Urothelium cell line (cell line): ENCODE measurements around the gene MAJIN.
"Not testable (repeated sequence)": the region's sequence is repeated elsewhere in the genome, so short reads cannot be mapped to it uniquely, and the experiment has no call there.

Source experiments
- DNase-seq: peaks from one replicate; pipeline ENCODE4 v3.0.0; 2011; ENCODE audit warnings: low spot score, mixed read lengths
- FAIRE-seq: peaks from 2 replicates; lab custom pipeline; 2011; peaks lifted over from hg19 to GRCh38; lab: Jason Lieb, UNC

MAJIN gene, protein sequence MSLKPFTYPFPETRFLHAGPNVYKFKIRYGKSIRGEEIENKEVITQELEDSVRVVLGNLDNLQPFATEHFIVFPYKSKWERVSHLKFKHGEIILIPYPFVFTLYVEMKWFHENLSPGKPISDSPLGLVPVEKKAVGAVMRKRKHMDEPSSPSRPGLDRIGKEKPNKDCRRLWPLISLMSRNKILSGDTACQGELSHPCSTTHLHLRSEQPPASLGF

DNA sequence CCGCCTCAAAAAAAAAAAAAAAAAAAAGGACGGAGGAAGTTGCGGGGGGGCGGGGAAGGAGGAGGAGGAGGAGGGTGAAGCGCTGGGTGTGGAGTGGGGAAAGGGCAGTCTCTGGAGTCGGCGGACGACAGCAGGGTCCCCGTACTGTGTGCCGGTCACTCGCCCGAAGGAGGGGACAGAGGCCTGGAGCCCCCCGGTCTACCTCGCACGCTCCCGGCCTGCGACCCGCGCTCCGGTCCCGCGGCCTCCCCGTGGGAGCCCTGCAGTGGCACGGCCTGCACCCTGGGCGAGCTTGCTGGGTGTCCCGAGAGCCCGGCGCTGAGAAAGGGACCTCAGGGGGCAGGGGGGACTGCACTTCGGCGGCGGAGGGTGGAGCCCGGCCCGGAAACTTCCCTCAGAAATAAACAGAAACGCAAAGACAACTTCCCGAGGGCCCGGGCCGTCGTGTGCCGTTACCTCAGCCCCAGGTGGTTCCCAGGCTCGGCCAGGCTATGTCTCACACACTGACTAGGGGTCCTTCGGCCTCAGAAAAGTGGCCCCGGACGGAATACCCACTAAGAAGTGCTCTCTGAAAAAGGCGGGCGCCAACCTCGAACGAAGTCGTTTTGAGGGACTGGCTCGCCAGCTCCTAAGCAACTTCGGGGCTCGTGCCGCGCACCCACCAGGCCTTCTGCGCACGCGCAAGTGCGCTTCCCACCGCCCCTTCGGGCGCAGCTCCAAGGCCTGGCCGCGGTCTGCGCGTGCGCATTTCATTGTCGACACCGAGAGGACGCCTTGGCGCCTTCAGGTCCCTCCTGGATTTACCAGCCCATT lies at the start of gene MAJIN:
Gene MAJIN, minus strand, starts transcription at position 688 of the 813 bp plus-strand sequence. CDS start 12,703 bp downstream, outside the sequence.
- no peak for FAIRE-seq
- DNase-seq: no peak

DNA sequence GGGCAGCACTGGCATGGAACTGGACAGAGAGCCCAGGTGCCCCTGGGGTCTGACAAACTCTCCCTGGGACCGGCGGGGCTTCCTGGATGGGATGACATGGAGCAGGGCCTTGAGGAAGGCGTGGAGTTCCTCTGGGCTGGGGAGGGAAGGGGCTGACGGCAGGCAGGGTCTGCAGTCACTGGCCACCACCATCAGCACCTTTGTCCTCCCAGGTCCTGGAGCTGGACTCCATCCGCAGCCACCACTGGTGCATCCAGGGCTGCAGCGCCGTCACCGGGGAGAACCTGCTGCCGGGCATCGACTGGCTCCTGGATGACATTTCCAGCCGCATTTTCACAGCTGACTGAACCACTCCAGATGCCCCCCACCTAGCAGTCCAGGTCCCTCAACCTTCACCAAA lies 49.6 kb upstream of the MAJIN start:
- no peak for FAIRE-seq
- DNase-seq: no peak

DNA sequence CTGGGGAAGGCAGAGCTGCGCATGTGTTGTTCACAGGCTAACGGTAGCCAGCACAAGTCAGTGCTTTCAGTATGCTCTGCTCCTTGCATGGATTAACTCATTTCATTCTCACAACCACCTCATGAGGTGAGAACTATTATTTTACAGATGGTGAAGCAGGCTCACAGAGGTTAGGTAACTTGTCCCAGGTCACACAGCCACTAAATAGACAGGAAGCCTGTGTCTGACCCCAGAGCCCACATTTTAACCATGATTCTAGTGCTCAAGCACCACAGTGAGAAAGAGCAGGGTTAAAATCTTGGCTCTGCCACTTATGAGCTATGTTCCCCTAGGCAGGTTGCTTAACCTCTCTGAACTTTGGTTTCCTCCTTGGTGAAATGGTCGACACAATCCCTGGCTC lies 49.1 kb upstream of the MAJIN start:
- no peak for DNase-seq

DNA sequence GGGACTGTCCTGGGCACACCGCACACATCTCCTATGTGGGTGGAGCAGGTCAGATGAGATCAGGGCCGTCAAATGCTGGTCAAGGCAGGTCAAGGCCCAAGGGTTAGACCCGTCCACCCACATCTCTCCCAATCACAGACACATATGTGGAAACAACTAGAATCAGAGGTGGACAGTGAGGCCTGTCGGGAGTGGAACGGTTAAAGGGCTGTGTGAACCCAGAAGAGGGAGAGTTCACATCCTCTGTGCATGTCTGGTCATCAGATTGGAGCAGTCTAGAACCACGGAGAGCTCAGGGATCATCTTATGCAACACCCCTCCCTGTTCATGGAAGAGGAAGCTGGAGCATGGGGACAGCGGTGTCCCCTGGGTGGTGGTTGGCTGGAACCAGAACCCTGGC lies 47.9 kb upstream of the MAJIN start:
- no peak for FAIRE-seq
- no peak for DNase-seq

More for the DNA sequence above, 49.1 kb upstream of the MAJIN start:
- no peak for FAIRE-seq

DNA sequence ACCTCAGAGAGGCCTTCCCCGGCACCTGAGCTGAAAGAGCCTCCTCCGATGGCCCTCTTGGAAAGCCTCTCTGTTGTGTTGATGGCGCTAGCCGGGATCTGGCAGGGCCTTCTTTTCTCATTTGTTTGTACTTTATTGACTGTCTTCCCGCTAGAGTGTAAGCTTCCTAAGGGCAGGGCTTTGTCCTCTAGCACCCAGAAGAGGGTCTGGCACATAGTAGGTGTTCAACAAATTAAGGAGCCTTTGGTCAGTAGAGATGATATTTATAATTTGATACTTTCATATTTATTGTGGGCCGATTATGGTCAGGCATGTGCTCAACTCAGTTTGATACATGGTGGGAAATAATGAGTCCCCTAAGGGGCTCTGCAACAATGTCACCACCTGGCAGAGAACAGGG lies 46.0 kb upstream of the MAJIN start:
- DNase-seq (no peak), FAIRE-seq (no peak)

DNA sequence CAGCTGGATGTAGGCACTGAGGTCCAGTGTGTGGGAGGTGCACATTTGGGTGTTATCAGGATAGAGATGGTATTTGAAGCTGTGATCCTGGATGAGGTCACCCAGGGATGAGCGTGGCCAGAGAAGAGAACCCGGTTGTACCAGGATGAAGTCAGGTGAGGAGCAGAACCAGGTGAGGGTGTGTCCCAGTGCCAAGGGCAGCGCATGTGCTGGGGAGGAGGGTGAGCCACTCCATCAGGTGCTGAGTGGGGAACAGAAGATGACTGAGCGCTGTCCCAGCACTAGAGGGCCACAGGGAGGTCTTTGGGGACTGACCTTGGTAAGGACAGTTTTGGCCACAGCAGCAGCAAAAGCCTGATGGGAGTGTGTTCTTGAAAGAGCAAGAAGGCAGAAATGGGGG lies 44.8 kb upstream of the MAJIN start:
- DNase-seq: no peak
- FAIRE-seq: no peak

DNA sequence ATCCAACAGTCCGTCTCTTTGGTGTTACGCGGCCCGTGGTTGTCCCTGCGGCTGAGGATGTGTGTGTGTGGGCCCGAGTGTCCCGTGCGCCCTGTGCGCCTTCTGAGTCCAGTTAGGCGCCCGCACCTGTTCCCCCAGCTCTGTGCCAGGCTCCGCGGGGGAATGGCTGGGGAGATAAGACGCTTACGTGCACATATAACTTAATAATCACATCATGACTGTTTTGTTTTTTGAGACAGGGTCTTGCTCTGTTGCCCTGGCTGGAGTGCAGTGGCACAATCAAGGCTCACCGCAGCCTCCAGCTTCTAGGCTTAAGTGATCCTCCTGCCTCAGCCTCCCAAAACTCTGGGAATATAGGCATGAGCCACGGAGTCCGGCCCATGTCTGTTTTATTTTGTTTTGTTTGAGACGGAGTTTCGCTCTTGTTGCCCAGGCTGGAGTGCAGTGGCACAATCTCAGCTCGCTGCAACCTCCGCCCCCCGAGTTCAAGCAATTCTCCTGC lies 42.9 kb upstream of the MAJIN start:
- DNase-seq: no peak
- no peak for FAIRE-seq

DNA sequence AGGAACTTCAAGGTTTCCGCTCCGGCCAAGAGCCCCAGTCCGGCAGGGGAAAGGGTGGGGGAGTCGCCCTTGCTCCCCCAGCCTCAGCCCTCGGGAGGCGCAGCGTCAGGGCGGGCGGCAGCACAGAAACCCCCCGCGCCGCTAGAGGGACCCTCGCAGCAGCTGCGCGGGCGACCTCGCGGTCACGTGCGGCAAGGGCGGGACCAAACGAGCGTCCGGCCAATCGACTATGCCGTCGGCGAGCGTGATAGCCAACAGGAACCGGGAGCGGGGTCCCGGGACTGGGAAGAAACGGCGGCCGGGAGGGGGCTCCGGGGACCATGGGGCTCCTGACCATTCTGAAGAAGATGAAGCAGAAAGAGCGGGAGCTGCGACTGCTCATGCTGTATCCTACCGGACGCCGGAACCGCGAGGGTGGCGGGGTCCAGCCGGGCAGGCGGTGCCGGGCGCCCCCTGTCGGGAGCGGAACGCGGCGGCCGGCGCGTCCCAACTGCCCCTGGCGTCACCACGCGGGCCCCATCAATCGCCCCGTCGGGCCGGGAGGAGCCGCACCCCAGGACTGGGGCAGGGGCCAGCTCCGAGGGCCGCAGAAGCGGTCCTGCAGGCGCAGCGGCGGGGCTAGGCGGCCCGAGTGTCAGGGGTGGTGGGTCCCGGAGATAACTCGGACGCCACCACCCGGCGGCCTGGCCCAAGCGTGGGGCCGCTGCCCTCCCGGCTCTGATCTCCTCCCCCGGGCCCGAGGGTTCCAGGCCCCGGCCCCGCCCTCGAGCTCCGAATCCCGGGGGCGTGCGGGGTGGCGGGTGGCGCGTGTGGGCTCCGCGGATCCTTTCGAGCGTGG lies 42.2 kb upstream of the MAJIN start, which contains the start of gene ARL2:
Gene ARL2, plus strand, starts transcription at position 273 of the 838 bp plus-strand sequence. Its CDS starts 48 bp downstream, at position 321.
- peak; percentile 94 for DNase-seq
- FAIRE-seq: peak; percentile 23

DNA sequence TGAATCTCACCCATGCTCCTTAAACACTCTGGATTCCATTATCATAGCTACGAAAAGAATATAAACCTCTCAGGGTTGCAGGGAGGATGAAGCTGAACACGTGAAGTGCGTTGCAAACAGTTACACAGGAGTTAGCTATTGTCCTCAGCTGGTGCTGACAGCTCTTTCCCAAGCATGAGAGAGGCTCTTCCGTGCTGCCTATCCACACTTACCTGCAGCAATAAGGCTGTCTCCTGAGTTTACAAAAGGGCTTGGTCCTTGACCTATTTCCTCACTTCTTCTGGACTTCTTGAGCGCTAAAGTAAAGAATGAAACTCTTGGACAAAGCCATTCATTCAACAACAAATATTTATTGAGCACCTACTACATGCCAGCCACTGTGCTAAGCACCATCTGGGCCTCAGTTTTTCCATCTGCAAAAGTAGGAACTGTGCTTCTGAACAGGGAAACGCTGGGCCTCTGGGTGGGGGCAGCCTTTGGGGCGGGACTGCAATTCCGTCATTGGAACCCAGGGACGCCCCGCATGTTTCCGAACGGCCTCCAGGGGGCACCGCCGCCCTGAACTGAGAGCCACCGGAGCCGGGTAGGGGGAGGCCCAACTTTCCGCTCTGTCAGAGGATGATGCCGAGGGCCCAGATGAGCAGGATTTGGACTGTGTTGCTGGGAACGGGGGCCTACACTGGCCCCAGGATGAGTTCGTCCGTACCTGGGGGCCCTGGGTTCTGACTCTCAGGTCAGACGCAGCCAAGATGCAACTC lies 41.4 kb upstream of the MAJIN start:
- FAIRE-seq: no peak
- peak; percentile 94 for DNase-seq

DNA sequence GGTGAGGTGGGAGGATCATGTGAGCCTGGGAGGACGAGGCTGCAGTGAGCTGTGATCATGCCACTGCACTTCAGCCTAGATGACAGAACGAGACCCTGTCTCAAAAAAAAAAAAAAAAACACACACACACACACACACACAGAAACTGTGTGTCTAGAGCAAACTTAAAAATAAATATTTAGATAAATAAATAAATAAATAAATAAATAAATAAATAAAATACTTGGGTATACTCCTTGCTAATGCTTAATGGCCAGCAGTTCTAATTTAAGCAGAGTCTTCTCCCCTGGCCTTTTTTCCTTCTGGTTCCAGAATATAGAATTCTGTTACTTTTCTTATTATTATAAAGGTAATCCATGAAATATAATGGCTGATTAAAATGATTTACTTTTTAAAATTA lies 37.0 kb upstream of the MAJIN start:
- DNase-seq: no peak
- FAIRE-seq: no peak

DNA sequence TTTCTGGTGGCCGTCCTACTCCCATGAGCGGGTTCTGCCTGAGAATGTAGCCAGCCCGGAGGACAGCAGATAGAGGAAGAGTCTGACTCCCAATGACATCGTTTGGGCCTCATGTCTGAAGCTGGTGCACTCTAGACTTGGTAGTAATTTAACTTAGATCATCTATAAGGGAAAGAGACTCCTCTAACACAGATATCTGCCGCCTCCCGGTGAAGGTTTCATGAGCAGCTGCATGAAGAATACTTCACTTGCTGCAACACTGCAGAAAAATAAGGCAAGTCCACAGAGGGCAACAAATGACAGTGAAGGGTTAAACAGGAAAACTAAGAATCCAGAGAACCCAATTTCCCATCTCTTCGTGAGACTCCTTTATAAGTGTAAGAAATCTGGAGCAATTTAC lies 36.1 kb upstream of the MAJIN start:
- no peak for FAIRE-seq
- DNase-seq: no peak

DNA sequence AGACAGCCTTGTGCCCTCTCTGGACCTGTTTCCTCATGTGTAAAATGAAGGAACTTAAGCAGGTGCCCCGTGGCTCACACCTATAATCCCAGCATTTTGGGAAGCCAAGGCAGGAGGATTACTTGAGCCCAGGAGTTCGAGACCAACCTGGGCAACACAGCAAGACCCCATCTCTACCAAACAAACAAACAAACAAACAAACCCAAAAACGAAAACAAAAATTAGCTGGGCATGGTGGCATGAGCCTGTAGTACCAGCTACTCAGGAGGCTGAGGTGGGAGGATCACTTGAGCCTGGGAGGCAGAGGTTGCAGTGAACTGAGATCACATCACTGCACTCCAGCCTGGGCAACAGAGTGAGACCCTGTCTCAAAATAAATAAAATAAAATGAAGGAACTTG lies 32.1 kb upstream of the MAJIN start:
- not testable (repeated sequence) for DNase-seq, FAIRE-seq

DNA sequence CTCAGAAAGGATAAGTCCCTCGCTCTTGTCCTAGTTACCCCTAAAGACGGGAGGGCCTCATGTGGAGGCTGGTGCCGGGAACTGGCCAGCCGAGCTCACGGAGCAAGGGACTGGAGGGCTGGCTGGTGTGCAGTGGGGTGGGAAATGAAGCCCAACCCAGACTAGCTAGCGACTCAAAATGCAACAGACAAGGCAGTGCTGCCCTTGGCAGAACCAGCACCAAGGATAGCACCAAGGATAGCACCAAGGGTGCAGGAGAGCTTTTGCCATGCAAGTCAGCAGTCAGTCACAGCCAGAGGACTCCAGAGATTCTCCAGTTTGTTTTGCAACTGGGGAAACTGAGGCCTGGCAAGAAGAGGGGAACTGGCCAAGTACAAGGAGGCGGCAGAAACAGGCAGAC lies 31.4 kb upstream of the MAJIN start:
- DNase-seq: peak; percentile 54
- FAIRE-seq: no peak

DNA sequence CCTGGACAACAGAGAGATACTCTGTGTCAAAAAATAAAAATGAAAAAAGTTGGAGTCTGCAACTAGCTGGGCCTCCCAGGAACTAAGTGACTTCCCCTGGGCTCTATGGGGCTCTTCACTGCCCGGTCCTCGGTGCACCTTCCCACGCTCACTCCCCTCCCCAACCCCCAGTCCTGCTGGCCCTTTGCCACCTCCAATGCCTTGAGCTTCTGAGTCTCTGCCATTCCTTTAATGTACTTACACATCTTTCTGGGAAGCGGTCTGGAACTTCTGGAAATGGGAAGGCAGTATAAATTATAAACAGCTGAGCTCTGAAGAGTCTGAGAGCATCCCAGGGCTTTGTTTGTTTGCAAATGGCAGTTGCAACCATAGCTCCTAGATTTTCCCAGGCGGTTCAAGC lies 30.8 kb upstream of the MAJIN start:
- DNase-seq (no peak), FAIRE-seq (no peak)

DNA sequence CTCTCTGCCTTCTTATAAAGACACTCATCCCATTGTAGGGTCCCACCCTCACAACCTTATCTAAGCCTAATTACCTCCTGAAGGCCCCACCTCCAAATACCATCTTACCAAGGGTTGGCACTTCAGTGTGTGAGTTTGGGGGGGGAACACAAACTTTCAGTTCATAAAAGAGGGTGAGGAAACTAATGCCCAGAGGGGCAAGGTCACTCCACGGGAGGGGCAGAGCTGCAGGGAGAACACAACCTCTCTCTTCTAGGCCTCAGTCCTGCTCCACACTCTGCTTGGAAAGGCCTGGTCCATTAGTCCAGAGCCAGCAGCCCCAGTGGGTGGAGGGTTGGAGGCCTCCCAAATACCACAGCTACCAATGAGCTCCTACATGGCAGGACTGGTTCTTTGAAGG lies 27.6 kb upstream of the MAJIN start:
- DNase-seq (no peak), FAIRE-seq (no peak)

DNA sequence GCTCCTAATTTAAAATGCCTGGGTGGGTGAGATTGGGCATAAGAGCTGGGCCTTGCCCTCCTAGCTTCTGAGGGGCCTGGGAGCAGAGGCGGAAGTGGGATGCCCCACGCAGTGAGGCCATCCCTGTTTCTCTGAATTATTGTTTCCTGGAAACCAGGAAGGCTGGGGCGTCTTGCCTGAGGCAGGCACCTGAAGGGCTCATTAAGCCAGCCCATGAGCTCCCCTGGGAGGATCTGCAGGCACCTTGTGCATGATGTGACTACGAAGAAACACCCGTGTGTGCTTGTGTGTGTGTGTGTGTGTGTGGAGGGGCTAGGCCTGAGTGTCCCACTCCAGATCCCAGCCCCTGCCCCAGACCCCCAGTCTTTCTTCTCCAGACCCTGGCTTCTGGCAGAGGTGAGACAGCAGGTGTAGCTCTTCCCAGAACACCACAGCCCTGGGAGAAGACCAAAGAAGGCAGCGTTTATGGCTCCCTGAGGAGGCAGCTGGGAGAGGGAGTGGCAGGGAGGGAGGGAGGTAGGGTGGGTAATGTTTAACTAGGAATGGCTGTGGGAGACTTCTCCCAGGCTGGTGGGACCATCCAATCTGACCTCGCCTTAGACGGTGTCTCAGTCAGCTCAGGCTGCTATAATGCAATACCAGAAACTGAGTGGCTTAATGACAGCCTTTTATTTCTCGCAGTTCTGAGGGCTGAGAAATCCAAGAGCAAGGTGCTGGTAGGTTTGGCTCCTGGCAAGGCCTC lies 27.0 kb upstream of the MAJIN start:
- DNase-seq: no peak

DNA sequence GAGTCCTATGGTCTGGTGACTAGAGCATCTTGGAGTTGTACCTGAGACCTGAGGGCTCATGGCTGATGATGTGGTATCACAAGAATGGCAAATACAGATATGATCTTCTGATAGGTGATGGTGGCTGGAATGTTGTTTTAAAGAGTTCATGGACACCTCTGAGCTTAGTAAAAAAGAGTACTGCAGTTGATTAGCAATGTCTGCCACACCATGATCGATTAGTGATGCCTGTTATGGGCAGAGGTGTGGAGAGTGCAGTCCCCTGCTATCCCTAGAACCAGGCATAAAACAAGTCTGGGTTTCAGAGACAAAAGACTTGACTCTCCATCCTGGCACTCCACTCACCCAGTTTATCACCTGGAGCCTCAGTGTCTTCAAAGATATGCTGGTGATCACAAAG lies 26.2 kb upstream of the MAJIN start:
- FAIRE-seq (no peak), DNase-seq (no peak)

More for the DNA sequence above, 27.0 kb upstream of the MAJIN start:
- no peak for FAIRE-seq

DNA sequence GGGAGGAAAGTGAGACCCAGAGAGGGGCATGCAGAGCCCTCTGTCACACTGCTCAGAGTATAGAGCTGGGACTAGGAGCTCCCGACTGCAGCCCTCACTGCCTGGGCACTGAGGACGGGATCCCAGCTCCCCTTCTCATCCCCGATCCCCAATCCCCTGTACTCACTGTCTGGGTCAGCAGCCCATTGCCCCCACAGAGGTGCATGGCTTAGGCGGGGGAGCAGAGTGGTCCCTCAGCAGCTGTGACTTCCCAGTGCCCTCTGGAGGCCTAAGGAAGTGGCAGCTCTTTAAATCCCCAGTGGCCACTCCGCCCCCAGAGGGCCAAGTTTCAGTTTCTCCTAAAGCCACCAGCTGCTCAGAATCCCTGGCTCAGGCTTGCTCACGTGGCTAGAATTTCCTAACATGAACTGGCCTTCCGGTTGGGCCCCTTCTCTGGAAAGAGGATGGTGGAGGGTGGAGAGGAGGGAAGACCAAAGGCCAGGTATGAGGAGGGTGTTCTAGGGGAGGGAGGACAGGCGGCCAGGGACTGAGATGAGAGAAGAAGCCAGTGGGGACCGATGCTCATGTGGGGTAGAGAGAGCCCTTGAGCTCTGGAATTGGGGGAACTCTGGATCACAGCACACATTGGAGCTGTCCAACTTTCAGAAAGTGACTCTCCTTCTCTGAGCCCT lies 24.9 kb upstream of the MAJIN start, which contains the start of gene BATF2:
Gene BATF2, minus strand, starts transcription at position 262 of the 671 bp plus-strand sequence. Its CDS starts 57 bp downstream, at position 205.
- FAIRE-seq (no peak), DNase-seq (peak; percentile 72)

DNA sequence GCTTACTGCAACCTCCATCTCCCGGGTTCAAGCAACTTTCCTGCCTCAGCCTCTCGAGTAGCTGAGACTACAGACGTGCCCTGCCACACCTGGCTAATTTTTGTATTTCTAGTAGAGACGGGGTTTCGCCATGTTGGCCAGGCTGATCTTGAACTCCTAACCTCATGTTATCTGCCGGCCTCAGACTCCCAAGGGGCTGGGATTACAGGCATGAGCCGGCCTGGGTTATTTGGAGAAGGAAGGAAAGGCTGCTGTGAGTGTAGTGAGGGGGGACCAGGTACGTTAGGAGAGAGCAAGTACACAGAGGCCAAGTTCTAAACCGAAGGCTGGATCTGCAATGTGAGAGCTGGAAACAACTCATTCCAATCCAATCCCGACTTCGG lies 24.4 kb upstream of the MAJIN start:
- no peak for FAIRE-seq
- DNase-seq: no peak
